ENCODE results near the gene CPS1.

CPS1 gene

DNA sequence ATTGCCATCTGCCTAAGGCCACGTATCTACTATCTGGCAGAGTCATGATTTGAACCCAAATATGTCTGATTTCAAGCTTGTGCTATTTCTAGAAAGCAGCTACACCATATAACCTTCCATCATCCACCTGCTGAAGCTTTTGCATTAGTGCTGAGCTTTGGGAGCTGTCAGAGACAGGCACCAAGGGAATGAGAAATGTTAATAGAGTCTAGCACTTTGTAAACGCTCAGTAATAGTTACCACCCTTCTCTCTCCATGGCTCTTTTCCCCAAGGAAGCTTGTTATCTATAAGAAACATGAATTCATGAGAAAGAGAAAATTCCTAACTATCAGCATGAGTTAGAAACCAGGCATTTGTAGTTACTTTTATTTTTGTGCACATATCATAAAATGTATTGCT, 151.5 kb downstream of the CPS1 start:
- H3K4ac ChIP-seq (ENCODE audit: low read depth, low read length) = no peak overlapping the region
- H3K18ac ChIP-seq (ENCODE audit: low read length) = no peak overlapping the region
- H3K4me3 ChIP-seq (ENCODE audit: low read length) = no peak overlapping the region
- H3K79me1 ChIP-seq (ENCODE audit: low read length) = no peaks in the 10 kb centered on the region
- H3K9ac ChIP-seq (ENCODE audit: low read length) = no peak overlapping the region
- no peaks in the 10 kb centered on the region for H3K36me3 ChIP-seq (ENCODE audit: control insufficient read depth, insufficient read depth, low read length)
- no peaks in the 10 kb centered on the region for H3K4me1 ChIP-seq (ENCODE audit: control insufficient read depth, low read depth, low read length)
- H2AK5ac ChIP-seq (ENCODE audit: low read length) = no peak overlapping the region
- DNase-seq = no peak
- no peak overlapping the region for H3K56ac ChIP-seq (ENCODE audit: low read length)
- no peak overlapping the region for H3K4me2 ChIP-seq (ENCODE audit: low read length)
- no peak overlapping the region for H2BK120ac ChIP-seq (ENCODE audit: low read depth, low read length)
- WGBS (ENCODE audit: extremely low coverage, insufficient coverage, low lambda C conversion rate) = no CpG with 5 or more reads among the region's 2 CpGs
- H3K27ac ChIP-seq (ENCODE audit: low read depth, low read length) = no peak overlapping the region
- no peak overlapping the region for H3K23ac ChIP-seq (ENCODE audit: low read length)
- H4K8ac ChIP-seq (ENCODE audit: low read depth, low read length) = no peak overlapping the region
- no peaks in the 10 kb centered on the region for H3K79me2 ChIP-seq (ENCODE audit: control insufficient read depth, insufficient read depth, low read length)
- no peak overlapping the region for H4K5ac ChIP-seq (ENCODE audit: low read length)
- no peak overlapping the region for H2BK15ac ChIP-seq (replicated peaks; ENCODE audit: low read depth)
- no peaks in the 10 kb centered on the region for H3K27me3 ChIP-seq (ENCODE audit: insufficient read depth, low read length, poor library complexity)
- no peak overlapping the region for H2BK5ac ChIP-seq (ENCODE audit: low read length)

DNA sequence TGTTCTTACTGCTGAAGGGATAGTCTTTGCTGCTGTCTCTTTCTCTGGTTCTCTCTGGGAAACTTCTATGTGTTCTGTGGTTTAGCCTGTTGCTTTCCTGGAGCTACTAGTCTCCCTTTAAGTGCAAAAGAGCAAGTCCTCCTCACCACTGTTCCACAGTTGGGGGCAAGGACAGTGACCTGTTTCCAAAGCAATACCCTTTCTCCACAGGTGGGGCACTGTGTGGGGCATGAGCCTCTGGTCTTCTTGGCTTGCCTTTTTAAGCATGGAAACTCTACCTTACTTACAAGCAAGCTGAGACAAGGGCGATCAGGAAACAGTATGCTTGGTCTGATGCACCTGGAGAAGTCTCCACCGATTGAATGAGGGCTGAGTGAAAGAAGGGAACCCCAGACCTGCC, 156.7 kb downstream of the CPS1 start:
- Histone ChIP-seq H3K27ac (ENCODE audit: low read depth, low read length) (no peak overlapping the region), H3K27me3 (ENCODE audit: insufficient read depth, low read length, poor library complexity) (no peaks in the 10 kb centered on the region)
- no CpG with 5 or more reads among the region's 2 CpGs for WGBS (ENCODE audit: extremely low coverage, insufficient coverage, low lambda C conversion rate)

DNA sequence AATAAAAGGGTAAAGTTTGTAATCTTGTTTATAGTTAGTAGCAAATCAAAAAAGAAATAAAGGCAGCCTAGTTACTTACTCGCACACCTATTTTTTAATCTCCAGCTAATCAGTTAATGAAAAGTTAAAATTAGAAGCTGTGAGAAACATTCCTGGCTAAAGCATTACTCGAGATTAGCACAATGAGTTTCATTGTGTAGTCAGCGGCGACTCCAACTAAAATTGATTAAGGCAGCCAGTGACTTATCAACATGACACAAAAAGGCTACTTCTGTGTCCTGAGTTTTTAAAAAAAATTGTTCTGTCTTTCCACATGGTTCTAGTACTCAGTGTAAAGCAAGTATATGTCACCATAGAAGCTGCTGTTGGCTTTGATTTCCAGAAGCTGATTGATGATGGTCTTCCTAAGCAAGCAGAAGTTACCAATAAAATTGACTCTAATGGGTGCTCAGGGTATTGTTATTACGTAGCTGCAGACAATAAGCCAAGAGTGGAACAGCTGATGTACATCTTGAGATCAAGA, 159.2 kb downstream of the CPS1 start:
- Histone ChIP-seq H3K18ac (ENCODE audit: low read length) (no peak overlapping the region), H4K5ac (ENCODE audit: low read length) (no peak overlapping the region), H3K36me3 (ENCODE audit: control insufficient read depth, insufficient read depth, low read length) (no peaks in the 10 kb centered on the region), H2BK15ac (replicated peaks; ENCODE audit: low read depth) (no peak overlapping the region), H3K23ac (ENCODE audit: low read length) (no peak overlapping the region), H4K8ac (ENCODE audit: low read depth, low read length) (no peak overlapping the region), H3K56ac (ENCODE audit: low read length) (no peak overlapping the region), H2BK120ac (ENCODE audit: low read depth, low read length) (no peak overlapping the region), H2AK5ac (ENCODE audit: low read length) (no peak overlapping the region), H3K4me1 (ENCODE audit: control insufficient read depth, low read depth, low read length) (no peaks in the 10 kb centered on the region), H3K4me2 (ENCODE audit: low read length) (no peak overlapping the region), H3K27ac (ENCODE audit: low read depth, low read length) (no peak overlapping the region), H3K4me3 (ENCODE audit: low read length) (no peak overlapping the region), H3K79me1 (ENCODE audit: low read length) (no peaks in the 10 kb centered on the region), H3K27me3 (ENCODE audit: insufficient read depth, low read length, poor library complexity) (no peaks in the 10 kb centered on the region), H3K9ac (ENCODE audit: low read length) (no peak overlapping the region), H3K79me2 (ENCODE audit: control insufficient read depth, insufficient read depth, low read length) (no peaks in the 10 kb centered on the region), H2BK5ac (ENCODE audit: low read length) (no peak overlapping the region), H3K4ac (ENCODE audit: low read depth, low read length) (no peak overlapping the region)
- WGBS (ENCODE audit: extremely low coverage, insufficient coverage, low lambda C conversion rate) = no CpG with 5 or more reads among the region's 5 CpGs
- DNase-seq = peak; percentile 16

More for the DNA sequence above, 156.7 kb downstream of the CPS1 start:
- Histone ChIP-seq H2AK5ac (ENCODE audit: low read length) (no peak overlapping the region), H3K23ac (ENCODE audit: low read length) (no peak overlapping the region), H2BK5ac (ENCODE audit: low read length) (no peak overlapping the region), H3K4ac (ENCODE audit: low read depth, low read length) (no peak overlapping the region), H3K4me1 (ENCODE audit: control insufficient read depth, low read depth, low read length) (no peaks in the 10 kb centered on the region), H4K5ac (ENCODE audit: low read length) (no peak overlapping the region), H3K4me2 (ENCODE audit: low read length) (no peak overlapping the region), H3K18ac (ENCODE audit: low read length) (no peak overlapping the region), H3K79me2 (ENCODE audit: control insufficient read depth, insufficient read depth, low read length) (no peaks in the 10 kb centered on the region), H3K9ac (ENCODE audit: low read length) (no peak overlapping the region), H2BK120ac (ENCODE audit: low read depth, low read length) (no peak overlapping the region), H3K56ac (ENCODE audit: low read length) (no peak overlapping the region), H2BK15ac (replicated peaks; ENCODE audit: low read depth) (no peak overlapping the region), H3K4me3 (ENCODE audit: low read length) (no peak overlapping the region), H4K8ac (ENCODE audit: low read depth, low read length) (no peak overlapping the region), H3K36me3 (ENCODE audit: control insufficient read depth, insufficient read depth, low read length) (no peaks in the 10 kb centered on the region), H3K79me1 (ENCODE audit: low read length) (no peaks in the 10 kb centered on the region)
- DNase-seq = peak; percentile 17

DNA sequence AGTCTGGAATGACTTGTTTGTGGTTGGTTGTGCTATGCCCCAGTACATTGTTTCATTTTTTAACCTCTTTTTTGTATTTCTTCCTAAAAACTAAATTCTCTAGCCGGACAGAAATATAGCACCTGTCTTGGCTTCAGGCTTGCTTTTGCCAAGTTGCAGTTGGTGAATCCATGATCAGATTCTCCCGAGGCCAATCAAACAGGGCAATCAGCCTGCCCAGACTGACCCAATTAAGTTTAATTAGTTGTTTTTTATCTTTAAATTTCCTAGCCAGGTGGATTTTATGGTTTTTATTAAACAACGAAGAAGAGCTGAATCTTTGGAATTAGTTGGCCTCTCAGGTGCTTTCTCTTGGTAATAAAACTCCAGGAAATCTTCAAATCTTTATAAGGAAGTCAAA, 162.1 kb downstream of the CPS1 start:
- Histone ChIP-seq H3K23ac (ENCODE audit: low read length) (no peak overlapping the region), H2BK15ac (replicated peaks; ENCODE audit: low read depth) (no peak overlapping the region), H3K27me3 (ENCODE audit: insufficient read depth, low read length, poor library complexity) (no peaks in the 10 kb centered on the region), H3K56ac (ENCODE audit: low read length) (no peak overlapping the region), H4K8ac (ENCODE audit: low read depth, low read length) (no peak overlapping the region), H3K4me1 (ENCODE audit: control insufficient read depth, low read depth, low read length) (no peaks in the 10 kb centered on the region), H3K4me3 (ENCODE audit: low read length) (no peak overlapping the region), H3K79me2 (ENCODE audit: control insufficient read depth, insufficient read depth, low read length) (no peaks in the 10 kb centered on the region), H3K4ac (ENCODE audit: low read depth, low read length) (no peak overlapping the region), H3K27ac (ENCODE audit: low read depth, low read length) (no peak overlapping the region), H3K4me2 (ENCODE audit: low read length) (no peak overlapping the region), H2AK5ac (ENCODE audit: low read length) (no peak overlapping the region), H2BK120ac (ENCODE audit: low read depth, low read length) (no peak overlapping the region), H3K79me1 (ENCODE audit: low read length) (no peaks in the 10 kb centered on the region), H3K36me3 (ENCODE audit: control insufficient read depth, insufficient read depth, low read length) (no peaks in the 10 kb centered on the region), H3K18ac (ENCODE audit: low read length) (no peak overlapping the region), H2BK5ac (ENCODE audit: low read length) (no peak overlapping the region), H4K5ac (ENCODE audit: low read length) (no peak overlapping the region), H3K9ac (ENCODE audit: low read length) (no peak overlapping the region)
- DNase-seq = no peak
- no CpG with 5 or more reads among the region's 3 CpGs for WGBS (ENCODE audit: extremely low coverage, insufficient coverage, low lambda C conversion rate)

DNA sequence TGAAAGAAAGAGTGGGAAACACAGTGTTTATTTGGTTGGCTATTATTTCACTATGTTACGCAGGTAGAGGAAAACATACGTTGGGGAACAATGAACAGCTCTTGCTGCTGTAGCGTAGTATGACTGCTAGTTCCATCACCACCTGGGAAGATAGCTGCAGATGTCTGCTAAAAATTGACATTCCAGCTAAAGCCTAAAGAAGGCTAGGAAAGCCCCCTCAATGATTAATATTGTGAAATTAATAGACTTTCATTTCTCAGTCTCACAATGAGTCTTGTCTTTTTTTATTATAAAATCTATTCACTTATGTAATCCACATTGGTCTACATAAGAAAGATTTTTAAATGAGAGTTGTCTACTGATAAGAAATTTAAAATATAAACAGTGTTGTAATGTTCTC, 165.7 kb downstream of the CPS1 start:
- no peak overlapping the region for H4K5ac ChIP-seq (ENCODE audit: low read length)
- no peaks in the 10 kb centered on the region for H3K36me3 ChIP-seq (ENCODE audit: control insufficient read depth, insufficient read depth, low read length)
- no peak overlapping the region for H3K18ac ChIP-seq (ENCODE audit: low read length)
- H3K4me3 ChIP-seq (ENCODE audit: low read length) = no peak overlapping the region
- H3K79me1 ChIP-seq (ENCODE audit: low read length) = no peaks in the 10 kb centered on the region
- no peak overlapping the region for H3K4ac ChIP-seq (ENCODE audit: low read depth, low read length)
- no CpG with 5 or more reads among the region's 3 CpGs for WGBS (ENCODE audit: extremely low coverage, insufficient coverage, low lambda C conversion rate)
- no peak overlapping the region for H2BK120ac ChIP-seq (ENCODE audit: low read depth, low read length)
- H2BK15ac ChIP-seq (replicated peaks; ENCODE audit: low read depth) = no peak overlapping the region
- no peaks in the 10 kb centered on the region for H3K79me2 ChIP-seq (ENCODE audit: control insufficient read depth, insufficient read depth, low read length)
- no peak overlapping the region for H3K23ac ChIP-seq (ENCODE audit: low read length)
- H2AK5ac ChIP-seq (ENCODE audit: low read length) = no peak overlapping the region
- H3K27me3 ChIP-seq (ENCODE audit: insufficient read depth, low read length, poor library complexity) = no peaks in the 10 kb centered on the region
- no peak overlapping the region for H3K4me2 ChIP-seq (ENCODE audit: low read length)
- no peak overlapping the region for H2BK5ac ChIP-seq (ENCODE audit: low read length)
- peak overlapping the region; percentile 13 for H4K8ac ChIP-seq (ENCODE audit: low read depth, low read length)
- no peak overlapping the region for H3K9ac ChIP-seq (ENCODE audit: low read length)
- no peak overlapping the region for H3K27ac ChIP-seq (ENCODE audit: low read depth, low read length)
- no peaks in the 10 kb centered on the region for H3K4me1 ChIP-seq (ENCODE audit: control insufficient read depth, low read depth, low read length)
- no peak for DNase-seq
- H3K56ac ChIP-seq (ENCODE audit: low read length) = no peak overlapping the region

DNA sequence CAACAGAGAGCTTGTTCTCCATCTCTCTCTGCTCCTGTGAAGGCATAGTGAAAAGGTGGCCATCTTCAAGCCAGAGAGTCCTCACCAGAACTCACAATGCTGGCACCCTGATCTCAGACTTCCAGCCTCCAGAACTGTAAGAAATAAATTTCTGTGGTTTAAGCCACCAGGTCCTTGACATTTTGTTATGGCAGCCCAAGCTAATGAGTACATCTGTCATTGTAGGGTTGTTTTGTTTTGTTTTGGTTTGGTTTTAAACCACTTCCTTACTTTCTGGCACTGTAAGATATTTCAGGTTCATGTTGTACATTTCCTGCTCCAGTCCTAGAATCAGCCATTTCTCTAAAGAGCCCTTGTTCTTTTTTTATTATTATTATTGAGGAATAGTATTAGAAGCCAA, 171.2 kb downstream of the CPS1 start:
- H4K8ac ChIP-seq (ENCODE audit: low read depth, low read length) = no peak overlapping the region
- H3K4me2 ChIP-seq (ENCODE audit: low read length) = no peak overlapping the region
- H3K4ac ChIP-seq (ENCODE audit: low read depth, low read length) = no peak overlapping the region
- H3K4me1 ChIP-seq (ENCODE audit: control insufficient read depth, low read depth, low read length) = no peaks in the 10 kb centered on the region
- no peak overlapping the region for H2BK120ac ChIP-seq (ENCODE audit: low read depth, low read length)
- no peak overlapping the region for H3K56ac ChIP-seq (ENCODE audit: low read length)
- H3K18ac ChIP-seq (ENCODE audit: low read length) = no peak overlapping the region
- no peak overlapping the region for H3K27ac ChIP-seq (ENCODE audit: low read depth, low read length)
- DNase-seq = no peak
- H3K79me2 ChIP-seq (ENCODE audit: control insufficient read depth, insufficient read depth, low read length) = no peaks in the 10 kb centered on the region
- no peak overlapping the region for H2AK5ac ChIP-seq (ENCODE audit: low read length)
- no peak overlapping the region for H3K23ac ChIP-seq (ENCODE audit: low read length)
- H3K27me3 ChIP-seq (ENCODE audit: insufficient read depth, low read length, poor library complexity) = no peaks in the 10 kb centered on the region
- no peak overlapping the region for H3K4me3 ChIP-seq (ENCODE audit: low read length)
- no peak overlapping the region for H4K5ac ChIP-seq (ENCODE audit: low read length)
- H3K79me1 ChIP-seq (ENCODE audit: low read length) = no peaks in the 10 kb centered on the region
- H3K36me3 ChIP-seq (ENCODE audit: control insufficient read depth, insufficient read depth, low read length) = no peaks in the 10 kb centered on the region
- H2BK15ac ChIP-seq (replicated peaks; ENCODE audit: low read depth) = no peak overlapping the region
- H2BK5ac ChIP-seq (ENCODE audit: low read length) = no peak overlapping the region
- H3K9ac ChIP-seq (ENCODE audit: low read length) = no peak overlapping the region
